OCI-LY1 (cell line): ENCODE results near the gene CEP20.
A peak's percentile ranks its signal among the peaks of the same experiment; 100 is the strongest.
"Not testable (repeated sequence)": the region's sequence is repeated elsewhere in the genome, so short reads cannot be mapped to it uniquely, and the experiment has no call there.

Experiments used
- H2AFZ ChIP-seq: fragments of 200-600 bp; sonication (generic), shearing (Covaris generic); 2 replicates; pipeline ENCODE4 v1.6.0; 2014; ENCODE audit warnings: antibody characterized with exemption, mild to moderate bottlenecking, low read length
- H3F3A ChIP-seq: fragments of 200-600 bp; sonication (generic), shearing (Covaris generic); 2 replicates; pipeline ENCODE4 v1.6.0; 2014; ENCODE audit warnings: mild to moderate bottlenecking, antibody characterized with exemption, low read length, moderate library complexity; ENCODE audit not compliant: insufficient read depth
- H3K27ac ChIP-seq: fragments of 200-600 bp; sonication (generic); 2 replicates; pipeline ENCODE4 v1.5.1; 2014; ENCODE audit warnings: low read length, mixed run types, mild to moderate bottlenecking, low read depth; ENCODE audit not compliant: poor library complexity, severe bottlenecking
- H3K27me3 ChIP-seq: fragments of 200-600 bp; sonication (generic); 2 replicates; pipeline ENCODE4 v1.6.0; 2014; ENCODE audit warnings: antibody characterized with exemption, mild to moderate bottlenecking, low read length, moderate library complexity; ENCODE audit not compliant: insufficient read depth
- H3K36me3 ChIP-seq: fragments of 200-600 bp; sonication (generic); 2 replicates; pipeline ENCODE4 v1.6.1; 2014; ENCODE audit warnings: mild to moderate bottlenecking, antibody characterized with exemption, low read length, moderate library complexity, mixed read lengths; ENCODE audit not compliant: insufficient read depth
- H3K4me1 ChIP-seq: fragments of 200-600 bp; sonication (generic); 2 replicates; pipeline ENCODE4 v1.5.1; 2014; ENCODE audit warnings: mild to moderate bottlenecking, low read length, moderate library complexity; ENCODE audit not compliant: insufficient read depth, severe bottlenecking
- H3K4me2 ChIP-seq: fragments of 200-600 bp; sonication (generic), shearing (Covaris generic); 2 replicates; pipeline ENCODE4 v1.6.1; 2014; ENCODE audit warnings: low read length
- H3K4me3 ChIP-seq: fragments of 200-600 bp; sonication (generic); 2 replicates; pipeline ENCODE4 v1.5.1; 2014; ENCODE audit warnings: low read length, low read depth, mild to moderate bottlenecking, mixed read lengths; ENCODE audit not compliant: poor library complexity, severe bottlenecking
- H3K79me2 ChIP-seq: fragments of 200-600 bp; shearing (Covaris generic); 2 replicates; pipeline ENCODE4 v1.6.1; 2016; ENCODE audit warnings: mixed run types, low read length, mixed read lengths; ENCODE audit not compliant: insufficient read depth
- H3K9ac ChIP-seq: fragments of 200-600 bp; sonication (generic), shearing (Covaris generic); 2 replicates; pipeline ENCODE4 v1.6.1; 2014; ENCODE audit warnings: mild to moderate bottlenecking, low read length, mixed read lengths
- H3K9me2 ChIP-seq: fragments of 200-600 bp; sonication (generic), shearing (Covaris generic); 2 replicates; pipeline ENCODE4 v1.6.1; 2014; ENCODE audit warnings: low read depth, mild to moderate bottlenecking, low read length, mixed read lengths
- H3K9me3 ChIP-seq: fragments of 200-600 bp; shearing (Covaris generic); 2 replicates; pipeline ENCODE4 v1.6.1; 2014; ENCODE audit warnings: low read length, mixed read lengths
- H4K20me1 ChIP-seq: fragments of 200-600 bp; sonication (generic), shearing (Covaris generic); 2 replicates; pipeline ENCODE4 v1.6.0; 2016; ENCODE audit warnings: mild to moderate bottlenecking, low read length; ENCODE audit not compliant: insufficient read depth
- EZH2 ChIP-seq: fragments of 200-600 bp; sonication (generic), shearing (Covaris generic); IDR thresholded peaks from 2 replicates; pipeline ENCODE4 v1.8.0; 2017; ENCODE audit warnings: borderline replicate concordance, mixed run types, mild to moderate bottlenecking, antibody characterized with exemption, low read length, moderate library complexity, mixed read lengths
- TF ChIP-seq, protein P1 (sequence below): fragments of 200-600 bp; sonication (generic), shearing (Covaris generic); IDR thresholded peaks from 2 replicates; pipeline ENCODE4 v1.5.1; 2017; ENCODE audit warnings: mild to moderate bottlenecking, antibody characterized with exemption, low read length, moderate library complexity, mixed read lengths

Gene CEP20, protein sequence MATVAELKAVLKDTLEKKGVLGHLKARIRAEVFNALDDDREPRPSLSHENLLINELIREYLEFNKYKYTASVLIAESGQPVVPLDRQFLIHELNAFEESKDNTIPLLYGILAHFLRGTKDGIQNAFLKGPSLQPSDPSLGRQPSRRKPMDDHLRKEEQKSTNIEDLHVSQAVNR

DNA sequence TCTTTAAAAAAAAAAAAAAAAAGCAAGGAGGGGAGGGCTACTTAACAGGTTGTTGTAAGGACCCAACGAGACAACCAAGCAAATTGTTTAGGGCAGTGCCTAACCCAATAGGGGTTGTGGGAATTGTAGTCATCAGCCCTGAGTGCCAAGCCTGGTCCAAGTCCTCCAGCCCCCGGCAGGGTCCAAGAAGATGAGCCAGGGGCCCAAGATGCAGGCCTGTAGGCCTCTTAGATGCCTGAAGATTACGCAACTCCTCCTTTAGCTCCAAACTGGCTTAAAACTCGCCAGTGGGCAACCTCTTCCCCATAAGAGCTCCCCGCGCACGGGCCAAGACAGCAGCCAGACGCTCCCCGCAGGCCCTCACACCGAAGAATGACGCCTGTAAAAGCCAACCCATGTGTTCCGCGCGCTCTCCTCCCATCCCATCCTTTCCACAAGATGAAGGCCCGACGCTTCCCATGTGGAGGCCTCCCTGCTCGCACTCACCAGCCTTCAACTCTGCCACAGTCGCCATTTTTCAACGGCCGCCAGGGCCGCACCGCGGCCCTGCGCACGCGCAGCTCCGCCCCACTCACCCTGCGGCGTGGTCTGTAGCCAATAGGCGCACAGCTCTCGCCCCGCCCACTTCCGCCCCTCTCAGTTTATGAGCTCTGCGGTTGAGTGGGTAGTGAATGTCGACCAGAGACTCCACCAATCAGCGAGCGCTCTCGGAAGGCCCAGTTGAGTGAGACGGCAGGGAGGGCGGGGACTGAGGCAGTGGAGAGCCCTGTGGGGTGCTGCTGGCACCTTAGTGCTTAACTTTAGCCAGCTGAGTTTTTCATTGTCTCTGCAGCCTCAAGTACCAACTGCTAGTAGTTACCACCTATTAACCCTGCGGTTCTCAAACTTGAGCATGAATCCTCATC lies at the start of gene CEP20:
TSS of gene CEP20 (minus strand) at position 532 of the 905 bp plus-strand sequence. CDS start at position 514, 18 bp downstream.
- Histone ChIP-seq H4K20me1 (no peaks in the 10 kb centered on the region), H3K4me1 (peaks cover 29% of the 10 kb centered on the region), H3F3A (no peaks in the 10 kb centered on the region), H3K9ac (peak within 1 kb of the TSS; percentile 89), H3K79me2 (peaks cover 44% of the 10 kb centered on the region), H2AFZ (peak within 1 kb of the TSS; percentile 82), H3K4me3 (peak within 1 kb of the TSS; percentile 87), H3K27me3 (no peaks in the 10 kb centered on the region), H3K36me3 (peaks cover 19% of the 10 kb centered on the region), H3K9me3 (no peaks in the 10 kb centered on the region), H3K9me2 (no peaks in the 10 kb centered on the region), H3K4me2 (peak within 1 kb of the TSS; percentile 82), H3K27ac (peak within 1 kb of the TSS; percentile 86)
- no peak for TF ChIP-seq EZH2
- TF ChIP-seq, protein P1, sequence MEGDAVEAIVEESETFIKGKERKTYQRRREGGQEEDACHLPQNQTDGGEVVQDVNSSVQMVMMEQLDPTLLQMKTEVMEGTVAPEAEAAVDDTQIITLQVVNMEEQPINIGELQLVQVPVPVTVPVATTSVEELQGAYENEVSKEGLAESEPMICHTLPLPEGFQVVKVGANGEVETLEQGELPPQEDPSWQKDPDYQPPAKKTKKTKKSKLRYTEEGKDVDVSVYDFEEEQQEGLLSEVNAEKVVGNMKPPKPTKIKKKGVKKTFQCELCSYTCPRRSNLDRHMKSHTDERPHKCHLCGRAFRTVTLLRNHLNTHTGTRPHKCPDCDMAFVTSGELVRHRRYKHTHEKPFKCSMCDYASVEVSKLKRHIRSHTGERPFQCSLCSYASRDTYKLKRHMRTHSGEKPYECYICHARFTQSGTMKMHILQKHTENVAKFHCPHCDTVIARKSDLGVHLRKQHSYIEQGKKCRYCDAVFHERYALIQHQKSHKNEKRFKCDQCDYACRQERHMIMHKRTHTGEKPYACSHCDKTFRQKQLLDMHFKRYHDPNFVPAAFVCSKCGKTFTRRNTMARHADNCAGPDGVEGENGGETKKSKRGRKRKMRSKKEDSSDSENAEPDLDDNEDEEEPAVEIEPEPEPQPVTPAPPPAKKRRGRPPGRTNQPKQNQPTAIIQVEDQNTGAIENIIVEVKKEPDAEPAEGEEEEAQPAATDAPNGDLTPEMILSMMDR, result no peak

DNA sequence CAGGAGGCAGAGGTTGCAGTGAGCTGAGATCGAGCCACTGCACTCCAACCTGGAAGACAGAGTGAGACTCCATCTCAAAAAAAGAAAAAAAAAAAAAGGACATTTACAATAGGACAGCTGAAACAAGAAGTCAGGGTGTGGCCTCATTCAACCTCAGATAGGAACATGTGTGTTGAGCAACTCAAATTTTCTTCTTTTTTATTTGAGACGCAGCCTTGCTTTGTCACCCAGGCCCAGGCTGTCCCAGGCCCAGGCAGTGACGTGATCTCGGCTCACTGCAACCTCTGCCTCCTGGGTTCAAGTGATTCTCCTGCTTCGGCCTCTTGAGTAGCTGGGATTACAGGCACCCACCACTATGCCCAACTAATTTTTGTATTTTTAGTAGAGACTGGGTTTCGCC lies 48.4 kb upstream of the CEP20 start:
- H3K36me3 ChIP-seq, H3F3A ChIP-seq, H3K27me3 ChIP-seq, H2AFZ ChIP-seq, H3K79me2 ChIP-seq, H3K9me2 ChIP-seq, H4K20me1 ChIP-seq, H3K9me3 ChIP-seq, H3K9ac ChIP-seq, H3K4me2 ChIP-seq, H3K27ac ChIP-seq, H3K4me3 ChIP-seq: not testable (repeated sequence)
- H3K4me1 ChIP-seq, result peaks cover 14% of the 10 kb centered on the region

DNA sequence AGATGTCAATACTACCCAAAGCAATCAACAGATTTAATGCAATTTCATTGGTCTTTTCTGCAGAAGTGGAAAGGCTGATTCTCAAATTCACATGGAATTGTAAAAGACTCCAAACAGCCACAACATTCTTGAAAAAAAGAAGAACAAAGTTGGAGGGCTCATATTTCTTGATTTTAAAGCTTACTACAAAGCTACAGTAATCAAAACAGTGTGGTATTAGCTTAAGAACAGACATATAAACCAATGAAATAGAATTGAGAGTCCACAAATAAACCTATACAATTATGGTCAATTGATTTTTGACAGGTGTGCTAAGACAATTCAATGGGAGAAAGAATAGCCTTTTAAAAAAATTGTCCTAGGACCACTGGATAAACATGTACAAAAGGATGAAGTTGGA lies 46.6 kb upstream of the CEP20 start:
- Histone ChIP-seq H3K79me2 (no peaks in the 10 kb centered on the region), H4K20me1 (no peaks in the 10 kb centered on the region), H2AFZ (no peak overlapping the region), H3K27ac (no peak overlapping the region), H3K27me3 (no peaks in the 10 kb centered on the region), H3K4me2 (no peak overlapping the region), H3F3A (no peaks in the 10 kb centered on the region), H3K4me1 (peaks cover 10% of the 10 kb centered on the region), H3K36me3 (no peaks in the 10 kb centered on the region; the same call in 1 of the 2 replicates), H3K4me3 (no peak overlapping the region), H3K9me2 (no peaks in the 10 kb centered on the region), H3K9me3 (peaks cover 5% of the 10 kb centered on the region), H3K9ac (no peak overlapping the region)
- TF ChIP-seq EZH2, result no peak
- TF ChIP-seq, protein P1, result no peak
